NCI-H2107 treated with DMSO at 0.1 percent for 48 hours (cell line): Measurements from ENCODE around the gene VWC2L.
A peak's percentile ranks its signal among the peaks of the same experiment; 100 is the strongest.

Experiments used
- DNase-seq: peaks from one replicate; lab custom pipeline; 2025; ENCODE audit not compliant: unreplicated experiment; lab: John Stamatoyannopoulos, UW

Gene VWC2L

GRCh38 chr2:214579035-214579434 lies 168.2 kb downstream of the VWC2L start:
- no peak for DNase-seq

- no peak for DNase-seq
These were observed 176.6 kb downstream of the VWC2L start for GRCh38 chr2:214587442-214587841.

DNA sequence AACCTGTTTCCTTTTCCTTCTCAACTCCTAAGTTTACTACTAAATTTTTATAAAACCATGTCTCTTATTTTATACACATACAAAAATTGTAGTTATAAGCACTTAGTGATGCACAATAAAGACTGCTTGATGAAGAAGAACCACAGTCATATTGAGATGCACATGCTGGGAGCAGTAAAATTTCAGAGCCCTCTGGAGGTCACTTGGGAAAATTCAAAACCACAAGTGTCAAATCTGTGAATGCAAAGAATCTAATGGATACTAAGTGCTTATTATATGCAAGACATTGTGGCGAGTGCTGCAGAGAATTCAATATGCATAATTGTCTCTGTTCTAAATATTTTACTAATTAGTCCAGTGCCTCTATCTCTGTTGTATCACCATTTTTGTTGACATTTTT lies 180.5 kb downstream of the VWC2L start:
- DNase-seq, result peak; percentile 3

- no peak for DNase-seq
These were observed 181.2 kb downstream of the VWC2L start for GRCh38 chr2:214592011-214592410.

DNA sequence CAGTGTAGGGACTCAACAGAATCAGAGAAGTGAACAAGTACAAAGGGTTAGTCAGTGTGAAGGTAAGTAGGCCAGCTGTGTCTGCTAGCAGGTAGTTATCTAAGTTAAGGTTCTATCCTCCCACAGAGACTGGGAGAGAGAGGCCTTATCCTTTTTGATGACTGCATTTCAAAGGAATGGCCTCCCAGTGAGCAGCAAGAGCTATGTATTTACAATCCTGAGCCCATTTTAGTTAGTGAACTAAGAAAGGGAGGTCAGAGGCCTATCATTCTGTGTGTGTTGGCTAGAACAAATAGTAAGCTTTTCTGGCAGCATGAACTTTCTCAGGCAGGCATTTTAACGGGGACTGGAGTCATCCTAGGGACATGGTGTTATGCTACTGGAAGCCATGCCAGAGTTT lies 182.9 kb downstream of the VWC2L start:
- DNase-seq, result no peak

DNA sequence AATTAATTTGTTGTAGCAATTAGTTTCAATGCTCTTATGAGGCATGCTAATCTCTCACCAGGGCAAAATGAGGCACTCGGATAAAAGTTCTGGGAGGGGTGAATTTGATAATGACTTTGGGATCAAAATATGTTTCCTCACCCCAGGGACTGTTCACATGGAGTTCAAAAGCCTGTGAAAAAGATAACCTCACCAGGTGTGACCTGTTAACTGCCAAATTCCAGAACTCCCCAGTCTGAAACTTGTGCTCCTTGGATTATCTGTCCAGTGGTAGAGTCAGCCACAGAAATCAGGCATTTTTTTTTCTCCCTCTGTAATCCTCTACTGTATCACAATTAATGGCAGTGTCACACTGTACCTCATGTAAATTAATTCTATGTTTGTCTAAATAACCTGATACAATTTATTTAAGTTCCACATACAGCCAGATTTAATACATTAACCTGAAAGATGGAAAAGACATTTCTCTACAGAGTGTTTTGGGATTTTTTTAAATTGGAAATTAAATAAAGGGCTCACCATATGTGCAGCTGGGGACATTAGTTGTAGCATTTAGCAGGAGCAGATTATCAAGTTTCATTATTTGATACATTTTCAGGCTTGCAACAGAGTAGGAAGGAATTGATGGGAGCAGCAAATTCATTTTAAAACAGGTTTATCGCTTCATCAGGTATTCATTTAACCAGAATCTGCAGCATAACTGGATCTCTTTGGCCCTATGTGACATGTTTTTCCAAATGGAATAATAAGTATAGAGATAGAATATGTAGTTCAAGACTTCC lies 191.2 kb downstream of the VWC2L start:
- DNase-seq, result no peak

- DNase-seq, result no peak
These were observed 194.0 kb downstream of the VWC2L start for GRCh38 chr2:214604861-214605260.

DNA sequence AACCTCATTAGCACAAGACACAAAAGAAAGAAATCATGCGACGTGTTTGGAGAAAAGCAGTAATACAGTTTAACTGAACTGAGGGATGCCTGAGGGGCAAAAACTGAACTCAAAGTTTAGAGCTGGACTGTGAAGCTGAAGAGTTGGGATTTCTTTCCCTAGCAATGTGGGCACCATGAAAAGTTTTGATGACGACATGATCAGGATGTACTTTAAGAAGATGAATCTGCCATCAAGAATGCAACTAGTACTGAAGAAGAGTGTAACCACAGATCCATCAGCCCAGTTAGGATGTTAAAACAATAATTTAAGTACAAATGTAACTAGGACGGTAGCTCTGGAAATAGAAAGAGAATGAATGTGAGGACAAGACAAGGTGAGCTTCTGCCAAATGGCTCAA lies 196.2 kb downstream of the VWC2L start:
- DNase-seq, result no peak

- no peak for DNase-seq
These were observed 200.2 kb downstream of the VWC2L start for GRCh38 chr2:214611015-214611414.

DNA sequence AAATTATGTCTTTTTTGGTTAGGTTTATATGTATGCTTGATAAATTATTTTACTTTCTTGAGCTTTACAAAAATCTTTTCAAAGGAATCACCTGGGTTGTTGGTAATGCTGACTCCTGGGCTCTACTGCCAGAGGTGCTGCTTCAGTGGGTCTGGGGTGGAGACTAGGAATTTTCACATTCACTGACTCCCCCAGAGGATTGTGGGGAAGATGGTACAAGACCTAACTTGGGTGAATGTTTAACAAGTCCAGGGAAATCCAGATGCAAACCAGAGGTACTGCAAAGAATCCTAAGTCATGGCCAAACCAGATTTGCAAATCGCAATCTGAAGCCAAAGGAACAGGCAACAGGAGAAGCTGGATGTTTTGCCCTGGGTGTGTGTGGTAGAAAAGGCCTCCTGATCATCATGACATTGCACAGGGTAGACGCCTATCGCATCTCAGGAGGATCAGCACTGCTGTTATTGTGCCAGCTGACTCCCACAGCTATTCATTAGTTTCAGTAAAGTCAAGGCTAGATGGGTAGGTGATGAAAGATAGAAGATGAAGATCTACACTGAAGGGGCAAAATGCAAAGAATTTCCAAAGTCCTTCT lies 213.4 kb downstream of the VWC2L start:
- DNase-seq, result no peak

DNA sequence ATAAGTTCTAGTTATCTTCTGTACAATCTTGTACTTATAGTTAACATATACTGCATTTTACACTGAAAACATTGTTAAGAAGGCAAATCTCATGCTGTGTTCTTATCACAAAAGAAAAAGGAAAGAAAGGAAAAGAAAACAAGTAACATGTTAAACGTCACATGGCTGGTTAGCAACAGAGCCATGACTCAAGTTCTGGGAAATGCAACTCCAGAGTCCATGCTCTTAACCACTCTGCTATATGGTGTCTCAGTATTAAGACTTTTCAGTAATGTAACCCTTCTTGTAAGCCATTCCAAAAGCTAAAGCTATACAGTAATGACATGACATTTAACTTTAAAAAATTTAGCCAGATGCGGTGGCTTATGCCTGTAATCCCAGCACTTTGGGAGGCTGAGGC lies 217.2 kb downstream of the VWC2L start:
- DNase-seq, result no peak
